ENCODE data around the gene REC114.

DNA sequence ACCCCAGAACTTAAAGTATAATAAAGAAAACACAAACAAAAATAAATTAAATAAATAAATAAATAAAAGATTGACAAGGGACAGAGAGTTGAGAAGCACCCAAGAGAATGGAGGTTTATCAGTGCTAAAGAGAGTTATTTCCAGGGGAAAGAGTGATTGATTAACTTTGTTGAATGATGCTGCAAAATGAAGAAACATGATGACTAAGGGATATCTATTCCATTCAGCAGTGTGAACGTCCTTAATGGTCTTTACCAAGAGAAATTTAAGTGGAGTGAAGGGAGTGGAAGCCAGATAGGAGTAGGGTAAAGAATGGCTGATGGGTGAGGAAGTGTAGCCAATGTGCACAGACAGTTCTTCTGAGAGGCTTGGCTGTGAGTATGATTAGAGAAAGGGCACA is 11.1 kb downstream of the REC114 start:
- TF ChIP-seq CREB1 (IDR thresholded peaks at IDR 0.05) = no peak
- TF ChIP-seq POLR2AphosphoS5 (IDR thresholded peaks at IDR 0.05; ENCODE audit: low read depth, low read length) = no peak
- TF ChIP-seq EP300 (IDR thresholded peaks at IDR 0.05; ENCODE audit: borderline replicate concordance in 1 of 2, low read depth in 2 of 2, low read length in 2 of 2) = no peak
- TF ChIP-seq CTCF (IDR thresholded peaks at IDR 0.05; ENCODE audit: control extremely low read depth in 1 of 3, insufficient read depth in 1 of 3, low read depth in 1 of 3, low read length in 3 of 3) = no peak
- TF ChIP-seq ASH2L (IDR thresholded peaks at IDR 0.05; ENCODE audit: low read length) = no peak
- no peak for TF ChIP-seq GABPA (IDR thresholded peaks at IDR 0.05; ENCODE audit: borderline replicate concordance, insufficient read depth, low read length)
